Neural cell (in vitro differentiated cells): ENCODE data around the gene MCC. TPM values are rescaled to one million over a fixed set of nuclear protein-coding genes. Genes with fewer than 3 reads are reported as not detected.

Source experiments
- H2AFZ ChIP-seq: fragments of 200-600, 300-800 bp; sonication (generic), shearing (Covaris generic); 2 replicates; pipeline ENCODE4 v1.6.0; 2014; ENCODE audit warnings: low read depth, mild to moderate bottlenecking, antibody characterized with exemption, low read length, moderate library complexity
- H3F3A ChIP-seq: fragments of 200-600 bp; shearing (Covaris generic); 2 replicates; pipeline ENCODE4 v1.6.1; 2016; ENCODE audit warnings: mild to moderate bottlenecking, moderate library complexity, mixed read lengths, antibody characterized with exemption, low read length; ENCODE audit not compliant: insufficient read depth, poor library complexity, severe bottlenecking
- H3K27ac ChIP-seq: fragments of 200-600, 300-800 bp; sonication (generic), shearing (Covaris generic); 2 replicates; pipeline ENCODE4 v1.5.1; 2014; ENCODE audit warnings: mild to moderate bottlenecking, low read length, moderate library complexity
- H3K27me3 ChIP-seq: fragments of 300-800, 200-600 bp; sonication (generic), shearing (Covaris generic); 2 replicates; pipeline ENCODE4 v1.6.0; 2014; ENCODE audit warnings: mild to moderate bottlenecking, low read depth, low read length, moderate library complexity; ENCODE audit not compliant: insufficient read depth
- H3K36me3 ChIP-seq: fragments of 300-800, 200-600 bp; sonication (generic), shearing (Covaris generic); 2 replicates; pipeline ENCODE4 v1.5.1; 2014; ENCODE audit warnings: mild to moderate bottlenecking, antibody characterized with exemption, low read length, moderate library complexity; ENCODE audit not compliant: insufficient read depth
- H3K4me2 ChIP-seq: fragments of 300-800, 200-600 bp; sonication (generic), shearing (Covaris generic); 2 replicates; pipeline ENCODE4 v1.6.0; 2014; ENCODE audit warnings: mild to moderate bottlenecking, low read length
- H3K4me3 ChIP-seq: fragments of 300-800, 200-600 bp; sonication (generic), shearing (Covaris generic); 2 replicates; pipeline ENCODE4 v1.5.1; 2014; ENCODE audit warnings: mild to moderate bottlenecking, low read length, moderate library complexity
- H3K79me2 ChIP-seq: fragments of 200-600 bp; shearing (Covaris generic); replicated peaks from 2 replicates; pipeline ENCODE4 v1.6.0; 2014; ENCODE audit warnings: mild to moderate bottlenecking, low read length, moderate library complexity; ENCODE audit not compliant: insufficient read depth
- H3K9ac ChIP-seq: fragments of 300-800, 200-600 bp; sonication (generic), shearing (Covaris generic); 2 replicates; pipeline ENCODE4 v1.6.1; 2016; ENCODE audit warnings: mild to moderate bottlenecking, low read length, mixed read lengths
- H3K9me2 ChIP-seq: fragments of 200-600 bp; shearing (Covaris generic); 2 replicates; pipeline ENCODE4 v1.6.1; 2016; ENCODE audit warnings: mild to moderate bottlenecking, low read length, mixed read lengths; ENCODE audit not compliant: insufficient read depth
- H3K9me3 ChIP-seq: fragments of 200-600, 300-800 bp; sonication (generic), shearing (Covaris generic); 2 replicates; pipeline ENCODE4 v1.6.1; 2016; ENCODE audit warnings: mild to moderate bottlenecking, mixed run types, low read length, moderate library complexity, mixed read lengths
- H4K20me1 ChIP-seq: fragments of 200-600 bp; shearing (Covaris generic); 2 replicates; pipeline ENCODE4 v1.6.1; 2016; ENCODE audit warnings: mild to moderate bottlenecking, mixed run types; ENCODE audit not compliant: insufficient read depth
- CTCF ChIP-seq: fragments of 450-650 bp; IDR thresholded peaks from 2 replicates; pipeline ENCODE4 v1.5.1; 2014; ENCODE audit warnings: antibody characterized with exemption, mild to moderate bottlenecking, moderate library complexity; ENCODE audit not compliant: poor library complexity, severe bottlenecking
- EP300 ChIP-seq: fragments of 450-650 bp; conservative IDR thresholded peaks from 2 replicates; pipeline ENCODE4 v1.6.1; 2014; ENCODE audit warnings: antibody characterized with exemption, mild to moderate bottlenecking, moderate library complexity; ENCODE audit not compliant: poor library complexity, severe bottlenecking
- EZH2 ChIP-seq: fragments of 200-600, 300-800 bp; shearing (Covaris generic), sonication (generic); IDR thresholded peaks from 2 replicates; pipeline ENCODE4 v1.6.1; 2014; ENCODE audit warnings: antibody characterized with exemption, low read length, borderline replicate concordance, mild to moderate bottlenecking; ENCODE audit not compliant: insufficient read depth, poor library complexity, severe bottlenecking
- MXI1 ChIP-seq: fragments of 450-650 bp; conservative IDR thresholded peaks from 2 replicates; pipeline ENCODE4 v1.6.1; 2014; ENCODE audit warnings: antibody characterized with exemption, mild to moderate bottlenecking; ENCODE audit not compliant: poor library complexity, severe bottlenecking
- POLR2AphosphoS5 ChIP-seq: IDR thresholded peaks from 2 replicates; pipeline ENCODE4 v1.6.1; 2012
- RAD21 ChIP-seq: fragments of 450-650 bp; conservative IDR thresholded peaks from 2 replicates; pipeline ENCODE4 v1.6.1; 2014; ENCODE audit warnings: antibody characterized with exemption, mild to moderate bottlenecking, moderate library complexity
- REST ChIP-seq: IDR thresholded peaks from 2 replicates; pipeline ENCODE4 v1.6.1; 2012; ENCODE audit warnings: borderline replicate concordance
- SMC3 ChIP-seq: fragments of 450-650 bp; conservative IDR thresholded peaks from 2 replicates; pipeline ENCODE4 v1.6.1; 2014; ENCODE audit warnings: antibody characterized with exemption, mild to moderate bottlenecking, moderate library complexity; ENCODE audit not compliant: poor library complexity
- TAF1 ChIP-seq: IDR thresholded peaks from 2 replicates; pipeline ENCODE4 v1.6.1; 2012; ENCODE audit warnings: low read depth
- polyA plus RNA-seq: library from polyadenylated mRNA; depleted of rRNA; stranded (reverse); fragments of >200 nt; gene quantifications from 2 replicates; pipeline ENCODE4 v1.2.3, GENCODE V29; 2014

The MCC gene
- polyA plus RNA-seq, 1 donor from 2014 or later: 2.2 TPM

- Histone ChIP-seq H2AFZ (no peak overlapping the region), H3K36me3 (no peaks in the 10 kb centered on the region), H3K9ac (no peak overlapping the region), H3F3A (no peaks in the 10 kb centered on the region), H3K9me2 (no peaks in the 10 kb centered on the region), H3K9me3 (no peaks in the 10 kb centered on the region), H3K4me2 (no peak overlapping the region), H4K20me1 (no peaks in the 10 kb centered on the region), H3K4me3 (no peak overlapping the region), H3K27ac (no peak overlapping the region), H3K27me3 (no peaks in the 10 kb centered on the region), H3K79me2 (no peaks in the 10 kb centered on the region)
- TF ChIP-seq EZH2 (no peak), RAD21 (no peak)
Observed at GRCh38 chr5:113274836-113275414, 213.3 kb downstream of the MCC start.

- no peak overlapping the region for H2AFZ ChIP-seq
Observed at GRCh38 chr5:113273948-113274347, 214.3 kb downstream of the MCC start.

More at GRCh38 chr5:113273948-113274347, 214.3 kb downstream of the MCC start:
- TF ChIP-seq EP300: no peak
- TF ChIP-seq EZH2: no peak
- TF ChIP-seq CTCF: no peak
- TF ChIP-seq RAD21: no peak
- TF ChIP-seq TAF1: no peak
- no peak for TF ChIP-seq SMC3
- no peak for TF ChIP-seq MXI1
- no peak for TF ChIP-seq REST
- no peak for TF ChIP-seq POLR2AphosphoS5
- Histone ChIP-seq H3K27ac (no peak overlapping the region), H3K9me2 (no peaks in the 10 kb centered on the region), H4K20me1 (no peaks in the 10 kb centered on the region), H3K4me2 (no peak overlapping the region), H3K79me2 (no peaks in the 10 kb centered on the region), H3K9me3 (no peaks in the 10 kb centered on the region), H3F3A (no peaks in the 10 kb centered on the region), H3K27me3 (no peaks in the 10 kb centered on the region), H3K9ac (no peak overlapping the region), H3K4me3 (no peak overlapping the region), H3K36me3 (no peaks in the 10 kb centered on the region)
